ENCODE data around the gene GTF2H2C_2.
"Not testable (repeated sequence)": the region's sequence is repeated elsewhere in the genome, so short reads cannot be mapped to it uniquely, and the experiment has no call there.

Gene GTF2H2C_2

GRCh38 chr5:70415117-70415516 lies at the start of gene GTF2H2C_2:
TSS of gene GTF2H2C_2 (plus strand) at chr5:70415368.
- H3K27ac ChIP-seq; DNase-seq; H3K4me3 ChIP-seq; intact Hi-C loops (cut with DNase I; ENCODE audit: low total_unique reads); H3K9me3 ChIP-seq; H3K27me3 ChIP-seq; H3K36me3 ChIP-seq; H3K4me1 ChIP-seq; in situ Hi-C loops (cut with MboI; ENCODE audit: low pct_ligation_motif_present in 1 of 4, low pct_unique_long_range_greater_than_20kb in 1 of 4, low sequenced_read_pairs in 3 of 4): not testable (repeated sequence)
- WGBS, 2 donors (ENCODE audit: low coverage in 1 of 2): no CpG with 5 or more reads among the region's 39 CpGs

- WGBS, 2 donors (ENCODE audit: low coverage in 1 of 2): 0% methylated on average over 7 of the region's 71 CpGs; no CpG with 5 or more reads in 1 of the 2 donors
- Histone ChIP-seq H3K4me3 (peak overlapping the region; percentile 33 to 48 (median 40)), H3K27ac (peak overlapping the region; percentile 73 to 86 (median 83))
- DNase-seq: peak; percentile 76
- intact Hi-C loops (cut with DNase I; ENCODE audit: low total_unique reads); H3K27me3 ChIP-seq; H3K9me3 ChIP-seq; H3K4me1 ChIP-seq; in situ Hi-C loops (cut with MboI; ENCODE audit: low pct_ligation_motif_present in 1 of 4, low pct_unique_long_range_greater_than_20kb in 1 of 4, low sequenced_read_pairs in 3 of 4); H3K36me3 ChIP-seq: not testable (repeated sequence)
Measured at GRCh38 chr5:70400984-70401686, 14.0 kb upstream of the GTF2H2C_2 start.

GRCh38 chr5:70421322-70421721 lies 6.2 kb downstream of the GTF2H2C_2 start:
- H3K9me3 ChIP-seq; H3K4me1 ChIP-seq; DNase-seq; intact Hi-C loops (cut with DNase I; ENCODE audit: low total_unique reads); H3K27ac ChIP-seq; in situ Hi-C loops (cut with MboI; ENCODE audit: low pct_ligation_motif_present in 1 of 4, low pct_unique_long_range_greater_than_20kb in 1 of 4, low sequenced_read_pairs in 3 of 4); H3K4me3 ChIP-seq; H3K27me3 ChIP-seq; H3K36me3 ChIP-seq: not testable (repeated sequence)
- no CpG with 5 or more reads among the region's 1 CpG for WGBS, 2 donors (ENCODE audit: low coverage in 1 of 2)

GRCh38 chr5:70423215-70423614 lies 8.0 kb downstream of the GTF2H2C_2 start:
- WGBS, 2 donors (ENCODE audit: low coverage in 1 of 2): no CpG with 5 or more reads among the region's 3 CpGs
- H3K9me3 ChIP-seq; H3K27me3 ChIP-seq; H3K27ac ChIP-seq; H3K4me3 ChIP-seq; in situ Hi-C loops (cut with MboI; ENCODE audit: low pct_ligation_motif_present in 1 of 4, low pct_unique_long_range_greater_than_20kb in 1 of 4, low sequenced_read_pairs in 3 of 4); H3K36me3 ChIP-seq; intact Hi-C loops (cut with DNase I; ENCODE audit: low total_unique reads); H3K4me1 ChIP-seq; DNase-seq: not testable (repeated sequence)

GRCh38 chr5:70438518-70438917 lies 23.4 kb downstream of the GTF2H2C_2 start:
- intact Hi-C loops (cut with DNase I; ENCODE audit: low total_unique reads); H3K9me3 ChIP-seq; H3K4me1 ChIP-seq; DNase-seq; H3K27me3 ChIP-seq; in situ Hi-C loops (cut with MboI; ENCODE audit: low pct_ligation_motif_present in 1 of 4, low pct_unique_long_range_greater_than_20kb in 1 of 4, low sequenced_read_pairs in 3 of 4); H3K27ac ChIP-seq; H3K36me3 ChIP-seq; H3K4me3 ChIP-seq: not testable (repeated sequence)
- WGBS, 2 donors (ENCODE audit: low coverage in 1 of 2): no CpG with 5 or more reads among the region's 2 CpGs

- H3K36me3 ChIP-seq; H3K4me1 ChIP-seq; H3K27ac ChIP-seq; in situ Hi-C loops (cut with MboI; ENCODE audit: low pct_ligation_motif_present in 1 of 4, low pct_unique_long_range_greater_than_20kb in 1 of 4, low sequenced_read_pairs in 3 of 4); DNase-seq; H3K4me3 ChIP-seq; intact Hi-C loops (cut with DNase I; ENCODE audit: low total_unique reads); H3K9me3 ChIP-seq; H3K27me3 ChIP-seq: not testable (repeated sequence)
- 75% methylated on average over 1 of the region's 1 CpG; no CpG with 5 or more reads in 1 of the 2 donors for WGBS, 2 donors (ENCODE audit: low coverage in 1 of 2)
Measured at GRCh38 chr5:70449565-70449964, 34.4 kb downstream of the GTF2H2C_2 start.

GRCh38 chr5:70451249-70451984 lies 36.2 kb downstream of the GTF2H2C_2 start:
- DNase-seq; in situ Hi-C loops (cut with MboI; ENCODE audit: low pct_ligation_motif_present in 1 of 4, low pct_unique_long_range_greater_than_20kb in 1 of 4, low sequenced_read_pairs in 3 of 4); H3K27me3 ChIP-seq; H3K9me3 ChIP-seq; H3K4me1 ChIP-seq; intact Hi-C loops (cut with DNase I; ENCODE audit: low total_unique reads); H3K27ac ChIP-seq; H3K4me3 ChIP-seq; H3K36me3 ChIP-seq: not testable (repeated sequence)
- WGBS, 2 donors (ENCODE audit: low coverage in 1 of 2): no CpG with 5 or more reads among the region's 7 CpGs

GRCh38 chr5:70457093-70457492 lies 41.9 kb downstream of the GTF2H2C_2 start:
- in situ Hi-C loops (cut with MboI; ENCODE audit: low pct_ligation_motif_present in 1 of 4, low pct_unique_long_range_greater_than_20kb in 1 of 4, low sequenced_read_pairs in 3 of 4); H3K4me1 ChIP-seq; H3K27me3 ChIP-seq; H3K9me3 ChIP-seq; intact Hi-C loops (cut with DNase I; ENCODE audit: low total_unique reads); DNase-seq; H3K4me3 ChIP-seq; H3K27ac ChIP-seq; H3K36me3 ChIP-seq: not testable (repeated sequence)
- no CpG with 5 or more reads among the region's 6 CpGs for WGBS, 2 donors (ENCODE audit: low coverage in 1 of 2)

GRCh38 chr5:70459188-70459587 lies 44.0 kb downstream of the GTF2H2C_2 start:
- intact Hi-C loops (cut with DNase I; ENCODE audit: low total_unique reads); H3K4me3 ChIP-seq; H3K27ac ChIP-seq; H3K36me3 ChIP-seq; H3K9me3 ChIP-seq; H3K27me3 ChIP-seq; H3K4me1 ChIP-seq; in situ Hi-C loops (cut with MboI; ENCODE audit: low pct_ligation_motif_present in 1 of 4, low pct_unique_long_range_greater_than_20kb in 1 of 4, low sequenced_read_pairs in 3 of 4); DNase-seq: not testable (repeated sequence)
- WGBS, 2 donors (ENCODE audit: low coverage in 1 of 2): no CpG with 5 or more reads among the region's 13 CpGs

GRCh38 chr5:70461984-70462383 lies 46.8 kb downstream of the GTF2H2C_2 start:
- H3K36me3 ChIP-seq; H3K27ac ChIP-seq; H3K27me3 ChIP-seq; in situ Hi-C loops (cut with MboI; ENCODE audit: low pct_ligation_motif_present in 1 of 4, low pct_unique_long_range_greater_than_20kb in 1 of 4, low sequenced_read_pairs in 3 of 4); H3K4me3 ChIP-seq; H3K4me1 ChIP-seq; intact Hi-C loops (cut with DNase I; ENCODE audit: low total_unique reads); H3K9me3 ChIP-seq; DNase-seq: not testable (repeated sequence)
- WGBS, 2 donors (ENCODE audit: low coverage in 1 of 2): no CpG with 5 or more reads among the region's 6 CpGs

Measured in transverse colon (tissue), 4 donors.